NAMALWA (cell line): ENCODE data around the gene NPAT.
"Not testable (repeated sequence)": the region's sequence is repeated elsewhere in the genome, so short reads cannot be mapped to it uniquely, and the experiment has no call there.

Source experiments
- DNase-seq: peaks from one replicate; pipeline ENCODE4 v3.0.0-alpha.2; 2015; ENCODE audit warnings: low spot score

Gene NPAT

DNA sequence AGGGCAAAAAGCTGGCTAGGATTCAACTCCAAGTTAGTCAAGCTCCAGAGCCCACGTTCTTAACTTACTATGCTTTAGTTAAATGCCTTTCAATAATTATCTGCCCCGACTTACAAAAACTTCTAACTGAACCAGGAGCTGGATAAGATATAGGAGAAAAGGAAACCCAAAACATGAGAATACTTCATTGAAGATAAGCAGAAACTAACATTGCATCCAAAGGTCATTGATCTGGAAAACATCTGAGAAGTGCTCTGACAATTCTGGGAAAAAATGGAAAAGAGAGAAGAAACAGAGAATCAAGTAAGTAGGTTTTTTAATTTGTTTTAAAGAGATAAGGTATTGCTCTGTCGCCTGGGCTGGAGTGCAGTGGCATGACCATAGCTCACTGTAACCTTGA, 73.9 kb downstream of the NPAT start:
- no peak for DNase-seq

DNA sequence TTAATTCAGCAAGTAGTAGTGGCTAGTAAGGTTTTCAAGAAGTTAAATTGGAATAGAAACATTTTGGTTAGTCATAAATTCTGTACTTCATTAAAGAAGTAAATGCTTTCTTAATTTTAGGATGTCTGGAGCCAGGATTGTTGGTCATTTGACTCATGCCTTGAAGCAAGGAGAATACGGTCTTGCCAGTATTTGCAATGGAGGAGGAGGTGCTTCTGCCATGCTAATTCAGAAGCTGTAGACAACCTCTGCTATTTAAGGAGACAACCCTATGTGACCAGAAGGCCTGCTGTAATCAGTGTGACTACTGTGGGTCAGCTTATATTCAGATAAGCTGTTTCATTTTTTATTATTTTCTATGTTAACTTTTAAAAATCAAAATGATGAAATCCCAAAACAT, 75.3 kb downstream of the NPAT start:
- no peak for DNase-seq

DNA sequence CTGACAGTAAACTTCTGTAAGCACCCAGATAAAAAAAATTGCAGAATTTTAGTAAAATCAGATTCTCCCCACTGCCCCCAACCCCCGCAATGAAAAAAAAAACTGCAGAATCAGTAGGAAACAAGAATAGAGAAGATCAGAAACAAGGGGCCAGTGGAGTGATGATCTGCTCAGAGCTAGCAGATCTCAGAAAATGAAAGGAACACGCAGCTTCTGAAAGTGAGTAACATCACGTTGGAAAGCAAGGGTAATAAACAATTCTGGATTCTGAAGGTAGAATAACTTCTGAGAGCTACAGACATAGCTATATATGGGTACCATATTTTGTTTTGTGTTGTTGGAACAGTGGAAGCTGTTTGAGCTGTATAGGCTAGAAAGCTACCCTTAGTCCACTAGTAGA, 77.8 kb downstream of the NPAT start:
- no peak for DNase-seq

DNA sequence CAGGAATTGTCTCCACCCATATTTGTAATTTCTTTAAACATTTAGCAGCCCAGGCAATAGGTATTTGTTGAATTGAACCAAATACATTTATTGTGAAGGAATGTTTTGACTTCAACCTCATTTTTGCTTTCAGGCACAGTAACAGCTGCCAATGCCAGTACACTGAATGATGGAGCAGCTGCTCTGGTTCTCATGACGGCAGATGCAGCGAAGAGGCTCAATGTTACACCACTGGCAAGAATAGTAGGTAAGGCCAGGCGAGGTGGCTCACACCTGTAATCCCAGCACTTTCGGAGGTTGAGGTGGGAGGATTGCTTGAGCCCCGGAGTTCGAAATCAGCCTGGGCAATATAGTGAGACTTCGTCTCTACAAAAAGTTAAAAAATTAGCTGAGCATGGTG, 80.1 kb downstream of the NPAT start:
- DNase-seq, result no peak

DNA sequence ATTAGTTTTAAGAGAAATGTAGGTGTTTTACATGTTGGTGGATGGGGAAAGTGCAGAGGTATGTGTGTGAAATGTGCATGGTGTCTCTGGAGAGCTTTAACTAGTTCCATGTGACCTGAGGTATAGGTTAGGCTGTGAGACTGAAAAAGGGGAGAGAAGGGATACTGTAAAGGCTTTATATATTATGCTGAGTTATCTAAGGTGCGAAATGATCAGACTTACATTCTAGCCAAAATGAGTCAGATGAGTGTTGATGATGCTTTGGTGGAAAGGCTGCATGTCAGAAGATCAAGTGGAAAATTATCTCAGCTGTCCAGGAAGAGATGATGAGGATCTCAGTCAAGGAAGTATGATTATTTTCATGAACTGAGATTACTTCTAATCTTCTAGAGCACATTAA, 85.2 kb downstream of the NPAT start:
- DNase-seq, result no peak

DNA sequence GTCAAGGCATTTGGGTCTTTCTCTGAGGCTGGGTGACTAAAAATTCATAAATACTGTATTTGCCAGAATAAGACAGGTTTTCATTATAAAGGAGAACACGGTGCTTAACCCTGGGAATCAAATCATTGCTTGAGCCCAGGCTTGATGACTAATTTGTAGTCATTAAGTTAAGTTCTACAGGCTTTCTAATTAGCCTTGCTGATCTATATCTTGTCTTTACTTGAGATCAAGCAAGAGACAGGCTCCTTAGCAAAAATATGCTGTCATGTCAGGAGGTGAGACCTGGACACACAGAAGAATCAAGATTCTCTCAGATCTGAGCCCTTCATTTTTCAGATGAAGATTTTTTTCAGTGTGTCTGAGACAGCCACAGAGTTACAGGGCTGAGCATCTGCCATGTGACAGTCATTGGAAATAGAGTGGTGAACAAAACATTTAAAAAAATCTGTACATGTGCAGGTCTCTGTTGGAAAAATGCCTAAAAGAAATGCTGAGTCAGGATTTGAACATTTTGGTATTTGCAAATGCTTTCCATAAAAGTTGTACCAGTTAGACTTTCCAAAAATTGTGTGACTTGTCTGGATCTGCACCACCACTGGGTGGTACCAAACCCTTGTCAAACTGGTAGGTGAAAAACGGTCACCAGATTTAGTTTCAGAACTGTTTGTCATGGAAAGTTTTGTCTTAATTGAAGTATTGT, 86.4 kb downstream of the NPAT start:
- DNase-seq, result peak; percentile 62

DNA sequence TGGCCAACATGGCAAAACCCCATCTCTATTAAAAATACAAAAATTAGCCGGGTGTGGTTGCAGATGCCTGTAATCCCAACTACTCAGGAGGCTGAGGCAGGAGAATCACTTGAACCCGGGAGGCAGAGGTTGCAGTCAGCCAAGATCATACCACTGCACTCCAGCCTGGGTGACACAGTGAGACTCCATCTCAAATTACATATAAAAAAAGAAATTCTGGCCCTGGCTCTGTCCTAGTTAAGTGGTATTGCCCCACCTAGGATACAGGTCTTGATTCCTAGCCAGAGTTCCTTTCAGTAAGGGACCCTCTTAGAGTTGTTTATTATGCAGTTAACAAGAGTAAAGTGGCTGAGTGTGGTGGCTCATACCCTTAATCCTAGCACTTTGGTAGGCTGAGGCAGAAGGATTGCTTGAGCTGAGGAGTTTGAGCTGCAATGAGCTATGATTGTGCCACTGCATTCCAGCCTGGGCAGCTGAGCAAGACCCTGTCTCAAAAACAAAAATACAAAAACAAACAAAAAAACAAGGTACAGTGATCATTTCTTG, 89.4 kb downstream of the NPAT start:
- DNase-seq, result not testable (repeated sequence)

DNA sequence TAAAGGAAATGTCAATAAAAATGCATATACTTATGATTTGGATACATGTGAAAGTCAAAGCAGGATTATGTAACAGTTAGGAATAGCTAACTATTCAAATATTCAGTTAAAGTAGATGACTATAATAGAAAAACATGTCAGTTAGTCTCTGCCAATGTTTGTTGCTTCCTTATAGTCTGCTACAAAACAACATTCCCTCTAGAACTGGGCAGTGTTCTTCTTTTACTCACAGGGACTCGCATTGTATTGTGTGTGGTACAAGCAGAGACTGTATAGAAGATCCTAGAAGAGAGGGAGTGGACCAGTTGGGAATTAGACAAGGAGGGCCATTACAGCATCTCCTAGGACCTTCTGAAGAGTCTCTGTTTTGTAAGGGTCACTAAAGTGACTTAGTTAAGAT, 90.4 kb downstream of the NPAT start:
- DNase-seq, result no peak

DNA sequence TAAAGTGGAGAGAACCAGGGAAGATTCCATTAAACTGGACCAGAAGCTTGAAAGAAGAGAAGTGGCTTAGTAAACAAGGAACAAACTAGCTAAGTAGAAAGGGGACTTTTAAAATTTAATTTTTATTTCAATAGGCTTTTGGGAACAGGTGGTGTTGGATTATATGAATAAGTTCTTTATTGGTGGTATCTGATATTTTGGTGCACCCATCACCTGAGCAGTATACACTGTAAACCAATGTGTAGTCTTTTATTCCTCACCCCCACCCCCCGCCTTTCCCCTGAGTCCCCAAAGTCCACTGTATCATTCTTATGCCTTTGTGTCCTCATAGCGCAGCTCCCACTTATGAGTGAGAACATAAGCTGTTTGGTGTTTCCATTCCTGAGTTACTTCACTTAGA, 93.7 kb downstream of the NPAT start:
- DNase-seq, result no peak

DNA sequence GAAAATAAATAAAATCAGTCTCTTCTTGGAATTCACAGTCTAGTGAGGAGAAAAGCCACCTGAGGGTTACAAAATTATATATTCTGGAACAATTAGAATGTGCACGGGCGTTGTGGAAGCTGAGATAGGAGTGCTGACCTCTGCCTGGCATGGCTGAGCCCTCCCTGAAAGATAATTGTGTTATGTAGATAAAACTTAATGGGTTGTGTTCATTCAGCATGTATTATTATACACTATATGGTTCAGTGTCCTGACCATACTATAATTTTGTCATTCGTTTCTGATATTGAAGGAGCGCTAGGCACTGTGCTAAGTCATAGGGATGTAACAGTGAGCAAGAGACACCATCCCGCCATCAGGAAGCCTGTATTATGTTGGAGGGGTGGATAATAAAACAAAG, 97.3 kb downstream of the NPAT start:
- no peak for DNase-seq

DNA sequence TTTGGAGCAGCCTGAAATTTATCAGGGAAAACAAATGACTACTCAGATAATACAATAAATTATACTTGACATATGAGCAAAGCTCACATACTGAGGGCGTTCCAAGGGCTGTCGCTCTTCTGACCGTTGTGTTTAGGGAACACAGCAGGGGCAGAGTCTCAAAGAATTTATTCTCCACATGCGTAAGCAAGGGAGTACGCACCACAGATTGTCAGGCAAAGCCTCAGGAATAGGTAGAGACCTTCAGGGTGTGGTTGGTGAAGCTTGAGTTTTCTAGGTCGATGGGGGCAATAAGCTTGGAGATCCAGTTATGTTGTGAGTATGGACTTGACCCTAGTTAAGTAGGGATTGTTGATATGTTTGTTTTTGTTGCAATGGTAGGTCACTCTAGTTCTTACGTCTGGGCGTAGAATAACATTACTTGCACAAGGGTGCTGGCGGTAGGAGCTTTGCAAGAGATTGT, 100.2 kb downstream of the NPAT start:
- no peak for DNase-seq

DNA sequence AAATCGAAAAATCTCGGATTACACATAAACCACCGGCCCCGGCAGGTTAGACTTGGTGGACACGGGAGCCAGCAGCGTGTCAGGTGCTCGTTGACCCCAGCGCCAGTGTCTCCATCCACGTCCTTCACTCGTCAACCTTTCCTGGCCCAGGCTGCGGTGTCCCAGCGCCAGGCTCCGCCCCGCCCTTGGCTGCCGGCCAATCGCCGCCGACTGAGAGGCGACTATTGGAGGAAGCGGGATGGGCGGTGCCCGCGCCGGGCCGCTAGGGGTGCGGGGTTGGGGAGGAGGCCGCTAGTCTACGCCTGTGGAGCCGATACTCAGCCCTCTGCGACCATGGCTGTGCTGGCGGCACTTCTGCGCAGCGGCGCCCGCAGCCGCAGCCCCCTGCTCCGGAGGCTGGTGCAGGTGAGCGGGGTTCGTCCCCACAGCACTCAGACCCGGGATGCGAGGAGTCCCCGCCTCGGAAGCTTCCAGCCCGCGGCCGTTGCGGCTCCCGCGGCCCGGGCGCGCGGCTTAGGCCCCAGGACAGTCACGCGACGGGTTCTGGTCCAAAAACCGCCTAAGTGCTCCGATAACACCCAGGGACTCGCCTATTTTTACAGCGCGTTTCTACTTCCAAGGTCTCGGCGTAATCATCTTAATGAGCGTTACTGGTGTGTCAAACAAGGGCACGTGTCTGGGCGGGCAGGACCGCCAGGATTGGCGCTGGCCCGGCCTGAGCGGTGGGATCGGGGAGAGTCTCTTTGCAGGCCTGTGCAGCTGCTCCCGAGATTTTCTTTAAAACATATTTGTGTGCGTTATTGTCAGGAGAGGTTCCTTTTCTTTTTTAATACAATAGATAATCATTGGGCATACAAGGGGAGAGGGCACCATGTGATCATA, 100.9 kb downstream of the NPAT start, which contains the start of gene ACAT1:
Gene ACAT1, plus strand, starts transcription at position 294 of the 882 bp plus-strand sequence. Its CDS starts 40 bp downstream, at position 334.
- peak; percentile 95 for DNase-seq

DNA sequence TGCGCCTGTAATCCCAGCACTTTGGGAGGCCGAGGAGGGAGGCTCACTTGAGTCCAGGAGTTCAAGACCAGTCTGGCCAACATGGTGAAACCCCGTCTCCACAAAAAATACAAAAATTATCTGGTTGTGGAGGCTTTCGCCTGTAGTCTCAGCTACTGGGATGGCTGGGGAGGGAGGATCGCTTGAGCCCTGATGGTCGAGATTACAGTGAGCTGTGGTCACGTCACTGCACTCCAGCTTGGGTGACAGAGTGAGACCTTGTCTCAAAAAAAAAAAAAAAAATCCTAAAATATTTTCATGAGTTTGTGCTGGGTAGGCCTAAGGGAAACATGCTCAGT, 101.5 kb downstream of the NPAT start:
- DNase-seq, result not testable (repeated sequence)

DNA sequence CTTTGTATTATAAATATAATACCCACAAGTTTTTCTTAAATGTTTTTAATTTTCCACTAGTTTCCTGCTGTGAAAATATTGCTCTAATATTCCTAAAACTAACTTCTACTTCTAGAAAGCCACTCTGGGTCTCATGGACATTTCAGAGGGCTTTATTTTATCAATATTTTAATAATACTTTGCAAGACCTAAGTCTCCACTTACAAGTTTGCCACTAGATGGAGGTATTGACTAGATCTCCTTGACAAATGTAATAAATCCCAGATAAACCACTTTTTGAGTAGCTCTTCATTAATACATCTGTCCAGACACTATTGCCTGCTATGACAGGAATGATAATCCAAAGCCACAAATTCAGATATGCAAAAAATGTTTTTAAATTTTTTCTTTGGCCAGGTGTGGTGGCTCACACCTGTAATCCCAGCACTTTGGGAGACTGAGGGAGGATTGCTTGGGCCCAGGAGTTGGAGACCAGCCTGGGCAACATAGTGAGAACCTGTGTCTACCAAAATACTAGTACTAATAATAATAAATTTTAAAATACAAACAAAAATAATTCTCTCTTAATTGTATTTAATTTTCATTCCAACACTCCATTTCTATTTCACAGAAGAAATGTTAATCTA, 104.6 kb downstream of the NPAT start:
- peak; percentile 74 for DNase-seq

DNA sequence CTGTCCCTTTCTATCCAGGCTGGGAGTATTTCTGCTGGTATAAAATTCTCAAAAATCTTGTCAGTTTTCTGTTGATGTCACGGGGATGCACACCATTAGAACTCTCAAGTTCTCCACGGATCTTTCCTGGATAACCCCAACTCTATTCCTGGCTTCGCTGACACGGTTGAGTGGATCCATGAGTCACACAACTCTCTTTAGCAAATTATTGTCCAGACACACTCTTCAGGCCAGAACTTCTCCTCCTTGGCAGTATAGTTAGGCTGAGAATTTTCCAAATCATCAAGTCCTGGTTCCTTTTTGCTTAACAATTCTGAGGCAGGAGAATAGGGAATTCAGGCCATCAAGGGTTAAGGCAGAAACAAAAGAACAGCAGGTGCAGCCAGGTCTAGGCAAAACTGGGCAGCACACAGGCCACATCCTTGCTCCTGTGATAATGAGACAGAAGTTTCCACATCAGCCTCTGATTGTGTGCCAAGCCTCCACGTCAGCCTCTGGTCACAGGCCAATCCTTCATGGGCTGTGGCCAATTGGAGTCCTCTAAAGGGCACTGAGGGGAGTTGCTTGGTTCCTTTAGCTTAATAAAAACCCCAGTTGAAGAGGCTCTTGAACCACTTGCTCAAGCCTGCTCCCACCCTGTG, 106.8 kb downstream of the NPAT start:
- no peak for DNase-seq

DNA sequence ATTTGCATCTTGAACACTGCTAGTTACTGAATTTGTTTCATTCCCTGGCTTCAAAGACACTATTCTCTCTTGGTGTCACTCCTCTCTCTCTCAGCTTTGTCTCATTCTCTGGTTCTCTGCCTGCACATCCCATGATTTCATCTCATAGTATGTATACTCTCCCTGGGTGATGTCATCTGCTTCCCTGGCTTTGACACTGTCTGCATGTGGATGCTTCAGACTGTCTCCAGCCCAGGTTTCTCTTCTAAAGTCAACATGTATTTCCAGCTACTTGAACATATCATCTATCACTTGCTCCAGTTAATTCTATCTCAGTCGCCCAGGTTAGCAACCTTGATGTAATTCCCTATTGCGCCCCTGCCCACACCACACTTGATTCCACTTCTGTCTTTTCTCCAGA, 110.4 kb downstream of the NPAT start:
- DNase-seq, result no peak

DNA sequence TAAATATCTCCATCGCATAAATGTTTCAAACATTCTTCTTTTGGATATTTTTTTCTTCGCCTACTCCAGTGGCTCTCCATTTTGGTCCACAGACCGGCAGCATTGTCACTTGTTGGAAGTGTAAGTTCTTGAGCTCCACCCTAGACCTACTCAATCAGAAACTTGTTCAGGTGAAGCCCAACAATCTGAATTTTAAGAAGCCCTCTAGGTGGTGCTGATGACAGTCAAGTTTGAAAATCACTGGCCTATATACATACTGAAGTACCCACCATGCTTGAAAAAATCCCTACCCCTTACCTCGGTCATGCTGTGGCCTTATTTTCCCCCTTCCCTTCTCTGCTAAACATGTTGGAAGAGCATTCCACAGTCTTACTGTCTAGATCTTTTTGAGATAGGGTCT, 111.3 kb downstream of the NPAT start:
- no peak for DNase-seq
